ENCODE results near the gene NLRP1.

Gene NLRP1

GRCh38 chr17:5526821-5527598 is 57.3 kb downstream of the NLRP1 start:
- no peak for DNase-seq (ENCODE audit: low read depth)
- TF ChIP-seq CTCF (IDR thresholded peaks at IDR 0.05; ENCODE audit: control insufficient read depth, extremely low read depth, insufficient read depth) = no peak

GRCh38 chr17:5523249-5523648 is 61.1 kb downstream of the NLRP1 start:
- H3K4me3 ChIP-seq (ENCODE audit: low read depth, low read length) = no peak overlapping the region
- TF ChIP-seq CTCF (IDR thresholded peaks at IDR 0.05; ENCODE audit: control insufficient read depth, extremely low read depth, insufficient read depth) = no peak
- DNase-seq (ENCODE audit: low read depth) = no peak

More at GRCh38 chr17:5526821-5527598, 57.3 kb downstream of the NLRP1 start:
- no peak overlapping the region for H3K4me3 ChIP-seq (ENCODE audit: low read depth, low read length)

GRCh38 chr17:5522476-5522875 is 61.8 kb downstream of the NLRP1 start:
- H3K4me3 ChIP-seq (ENCODE audit: low read depth, low read length) = no peak overlapping the region
- TF ChIP-seq CTCF (IDR thresholded peaks at IDR 0.05; ENCODE audit: control insufficient read depth, extremely low read depth, insufficient read depth) = no peak
- no peak for DNase-seq (ENCODE audit: low read depth)

GRCh38 chr17:5516060-5516792 is 68.1 kb downstream of the NLRP1 start:
- DNase-seq (ENCODE audit: low read depth) = no peak
- H3K4me3 ChIP-seq (ENCODE audit: low read depth, low read length) = no peak overlapping the region
- TF ChIP-seq CTCF (IDR thresholded peaks at IDR 0.05; ENCODE audit: control insufficient read depth, extremely low read depth, insufficient read depth) = no peak

- no peak for DNase-seq (ENCODE audit: low read depth)
- no peak overlapping the region for H3K4me3 ChIP-seq (ENCODE audit: low read depth, low read length)
- TF ChIP-seq CTCF (IDR thresholded peaks at IDR 0.05; ENCODE audit: control insufficient read depth, extremely low read depth, insufficient read depth) = no peak
Measured at GRCh38 chr17:5514976-5515375, 69.3 kb downstream of the NLRP1 start.

GRCh38 chr17:5513628-5514027 is 70.7 kb downstream of the NLRP1 start:
- no peak for DNase-seq (ENCODE audit: low read depth)
- no peak for TF ChIP-seq CTCF (IDR thresholded peaks at IDR 0.05; ENCODE audit: control insufficient read depth, extremely low read depth, insufficient read depth)
- no peak overlapping the region for H3K4me3 ChIP-seq (ENCODE audit: low read depth, low read length)
